Naive thymus-derived CD4-positive, alpha-beta T cell (primary cell): ENCODE results near the gene LCN10. TPM values are rescaled to one million over a fixed set of nuclear protein-coding genes. Genes with fewer than 3 reads are reported as not detected.

ENCODE experiments used
- ATAC-seq: fragments of 150-1000 bp; cut with Tn5 transposase; 2 replicates; pipeline ENCODE4 v1.10.0; 2021; ENCODE audit warnings: mild to moderate bottlenecking, moderate library complexity
- CTCF ChIA-PET: fragments of 350-600 bp; sonication (Branson Sonifier 250); formaldehyde crosslinking; loops from one replicate; lab custom pipeline; 2021; ENCODE audit warnings: antibody characterized with exemption; lab: Charles Lee
- POLR2A ChIA-PET: fragments of 350-600 bp; sonication (Branson Sonifier 250); formaldehyde crosslinking; loops from one replicate; lab custom pipeline; 2021; ENCODE audit warnings: antibody characterized with exemption, inconsistent platforms; lab: Charles Lee
- DNase-seq, 9 donors: peaks; one replicate each; pipeline versions ENCODE4 v3.0.0 to v3.0.0-alpha.2; 2020 to 2022; ENCODE audit warnings: mixed read lengths in 1 of 9
- H3K27ac ChIP-seq: one replicate; pipeline ENCODE4 v1.7.0; 2013; ENCODE audit warnings: mild to moderate bottlenecking, low read depth, low read length, moderate library complexity
- H3K27me3 ChIP-seq, 2 donors: one replicate each; pipeline ENCODE4 v1.7.0; 2013; ENCODE audit warnings: low read length in 2 of 2, mild to moderate bottlenecking in 2 of 2, moderate library complexity in 2 of 2; ENCODE audit not compliant: control insufficient read depth in 2 of 2, insufficient read depth in 2 of 2
- H3K36me3 ChIP-seq, 3 experiments: 1 replicate in 2 of 3; 2 replicates in 1 of 3; pipeline ENCODE4 v1.7.0; 2013; ENCODE audit warnings: low read length in 3 of 3, mild to moderate bottlenecking in 3 of 3, moderate library complexity in 1 of 3; ENCODE audit not compliant: insufficient read depth in 3 of 3, control insufficient read depth in 2 of 3
- H3K4me1 ChIP-seq, 2 donors: one replicate each; pipeline ENCODE4 v1.7.0; 2013; ENCODE audit warnings: low read length in 2 of 2, mild to moderate bottlenecking in 2 of 2, moderate library complexity in 1 of 2; ENCODE audit not compliant: control insufficient read depth in 2 of 2, insufficient read depth in 2 of 2
- H3K4me3 ChIP-seq: 2 replicates; pipeline ENCODE4 v1.7.0; 2013; ENCODE audit warnings: mild to moderate bottlenecking, low read length
- H3K9me3 ChIP-seq, 3 experiments: 1 replicate in 2 of 3; 2 replicates in 1 of 3; pipeline ENCODE4 v1.7.0; 2013; ENCODE audit warnings: low read length in 3 of 3; ENCODE audit not compliant: control insufficient read depth in 2 of 3
- H3K27ac Mint-ChIP-seq, 9 donors: one replicate each; pipeline ENCODE4 v1.8.0; 2020 to 2022; ENCODE audit warnings: mixed read lengths in 9 of 9, mild to moderate bottlenecking in 8 of 9, moderate library complexity in 5 of 9, inconsistent platforms in 2 of 9
- H3K27me3 Mint-ChIP-seq, 5 donors: one replicate each; pipeline ENCODE4 v1.8.0; 2021 to 2022; ENCODE audit warnings: mixed read lengths in 5 of 5, mild to moderate bottlenecking in 1 of 5
- H3K36me3 Mint-ChIP-seq, 5 donors: one replicate each; pipeline ENCODE4 v1.8.0; 2020 to 2022; ENCODE audit warnings: mixed read lengths in 5 of 5, mild to moderate bottlenecking in 3 of 5, inconsistent platforms in 1 of 5
- H3K4me1 Mint-ChIP-seq, 7 donors: one replicate each; pipeline ENCODE4 v1.8.0; 2020 to 2022; ENCODE audit warnings: mixed read lengths in 7 of 7, mild to moderate bottlenecking in 3 of 7, inconsistent platforms in 1 of 7
- H3K4me3 Mint-ChIP-seq, 10 donors: one replicate each; pipeline ENCODE4 v1.8.0; 2020 to 2022; ENCODE audit warnings: mild to moderate bottlenecking in 10 of 10, mixed read lengths in 10 of 10, moderate library complexity in 6 of 10, inconsistent platforms in 2 of 10
- H3K9me3 Mint-ChIP-seq, 11 donors: one replicate each; pipeline ENCODE4 v1.8.0; 2020 to 2022; ENCODE audit warnings: mixed read lengths in 11 of 11, mild to moderate bottlenecking in 4 of 11, inconsistent platforms in 1 of 11, moderate library complexity in 1 of 11
- intact Hi-C, 2 donors: fragments of 100-400 bp; cut with micrococcal nuclease; formaldehyde crosslinking; loops; one replicate each; pipeline ENCODE4 v1.15.1; 2023
- polyA plus RNA-seq, 2 donors: library from polyadenylated mRNA; unstranded; fragments of 300-500 nt; fragmentation: Illumina TruSeq; gene quantifications; one replicate each; pipeline ENCODE4 v1.2.3, GENCODE V29; 2021
- total RNA-seq, 6 experiments: library from RNA in 5 of 6; stranded (reverse) in 5 of 6; gene quantifications; 1 replicate in 5 of 6; 2 replicates in 1 of 6; pipeline ENCODE4 v1.2.3 and lab custom pipeline; 2021 to 2026

Gene LCN10
- total and polyA plus RNA-seq, 7 experiments from 2014 or later: 0.34 to 3.2 (median 1.1) TPM; not detected in 1

DNA sequence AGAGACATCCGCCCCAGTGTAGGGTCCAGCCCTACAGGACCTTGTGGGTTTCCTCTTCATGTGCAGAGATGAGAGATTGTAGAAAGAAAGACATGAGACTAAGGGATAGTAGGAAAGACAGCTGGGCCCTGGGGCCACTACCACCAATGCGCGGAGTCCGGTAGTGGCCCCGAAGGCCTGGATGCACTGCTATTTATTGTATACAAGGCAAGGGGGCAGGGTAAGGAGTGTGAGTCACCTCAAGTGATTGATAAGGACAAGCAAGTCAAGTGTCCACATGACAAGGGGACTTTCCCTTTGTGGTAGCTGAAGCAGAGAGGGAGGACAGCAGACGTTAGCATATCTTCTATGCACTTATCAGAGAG, 42.2 kb upstream of the LCN10 start:
- Histone ChIP-seq H3K9me3 (no peaks in the 10 kb centered on the region), H3K36me3 (no peaks in the 10 kb centered on the region), H3K27me3 (no peaks in the 10 kb centered on the region), H3K27ac (no peak overlapping the region), H3K4me1 (peaks cover 0 to under 1% of the 10 kb centered on the region in 2 donors), H3K4me3 (no peak overlapping the region)
- ChIA-PET POLR2A (no interaction called here), CTCF (interaction anchor here (0.6 to 6.3 kb wide), 2 partner anchors 250 to 455 kb away, joined by 6 to 49 read pairs; no protein-coding TSS in a partner anchor)
- DNase-seq: no peak
- H3K9me3 Mint-ChIP-seq: peaks cover 0 to 3% (median 0%) of the 10 kb centered on the region in 11 donors
- peak overlapping the region in 1 of 9 donors; percentile 7 for H3K27ac Mint-ChIP-seq
- H3K4me1 Mint-ChIP-seq: peaks cover 5 to 18% (median 8%) of the 10 kb centered on the region in 7 donors
- no peak overlapping the region for H3K4me3 Mint-ChIP-seq
- no peaks in the 10 kb centered on the region for H3K36me3 Mint-ChIP-seq
- H3K27me3 Mint-ChIP-seq: peaks cover 0 to 46% (median 0%) of the 10 kb centered on the region in 5 donors
- intact Hi-C loops: loop anchor here (1.0 to 10.0 kb wide), 4 partner anchors 14 to 300 kb away; no protein-coding TSS in a partner anchor
- peak; percentile 63 for ATAC-seq

DNA sequence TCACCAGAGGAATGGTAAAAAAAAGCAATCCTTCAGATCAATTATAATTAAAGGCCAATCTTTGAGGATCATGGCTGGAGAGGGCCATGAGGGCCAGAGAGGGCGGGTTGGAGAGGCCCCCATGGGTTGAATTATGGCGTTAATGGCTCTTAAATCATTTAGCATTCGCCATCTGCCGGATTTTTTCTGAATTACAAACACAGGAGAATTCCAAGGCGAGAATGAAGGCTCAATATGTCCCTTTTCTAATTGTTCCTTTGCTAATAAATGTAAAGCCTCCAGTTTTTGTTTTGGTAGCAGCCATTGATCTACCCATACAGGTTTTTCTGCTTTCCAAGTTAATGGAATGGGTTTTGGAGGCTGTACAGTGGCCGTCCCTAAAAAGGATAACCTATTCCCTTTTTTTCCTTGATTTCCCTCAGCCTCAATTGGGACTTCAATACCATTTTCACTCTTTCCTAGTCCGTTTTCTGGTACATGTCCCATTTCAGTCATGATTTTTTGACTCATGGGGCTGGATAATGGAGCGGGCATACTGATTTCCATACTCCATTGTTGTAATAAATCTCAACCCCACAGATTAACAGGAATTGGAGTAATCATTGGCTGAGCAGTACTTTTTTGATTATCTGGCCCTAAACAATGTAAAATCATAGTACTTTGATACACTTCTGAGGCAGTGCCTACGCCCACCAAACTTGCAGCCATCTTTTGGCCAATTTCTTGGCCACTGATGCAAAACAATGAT, 41.7 kb upstream of the LCN10 start:
- H3K27me3 Mint-ChIP-seq: peaks cover 0 to 50% (median 0%) of the 10 kb centered on the region in 5 donors
- no peak overlapping the region for H3K4me3 ChIP-seq
- ChIA-PET CTCF (interaction anchor here (0.8 to 1.4 kb wide), 2 partner anchors 12 to 245 kb away, joined by 3 read pairs; no protein-coding TSS in a partner anchor), POLR2A (no interaction called here)
- no peak overlapping the region for H3K27ac ChIP-seq
- intact Hi-C loops: loop anchor here (1.0 to 10.0 kb wide), 3 partner anchors 14 to 299 kb away; no protein-coding TSS in a partner anchor
- H3K27ac Mint-ChIP-seq: no peak overlapping the region
- no peaks in the 10 kb centered on the region for H3K4me1 ChIP-seq
- no peaks in the 10 kb centered on the region for H3K9me3 ChIP-seq
- peaks cover 0 to 3% (median 0%) of the 10 kb centered on the region in 11 donors for H3K9me3 Mint-ChIP-seq
- H3K36me3 Mint-ChIP-seq: no peaks in the 10 kb centered on the region
- H3K4me1 Mint-ChIP-seq: peaks cover 5 to 18% (median 8%) of the 10 kb centered on the region in 7 donors
- no peaks in the 10 kb centered on the region for H3K36me3 ChIP-seq
- no peak for DNase-seq
- no peaks in the 10 kb centered on the region for H3K27me3 ChIP-seq
- ATAC-seq: no peak
- no peak overlapping the region for H3K4me3 Mint-ChIP-seq

DNA sequence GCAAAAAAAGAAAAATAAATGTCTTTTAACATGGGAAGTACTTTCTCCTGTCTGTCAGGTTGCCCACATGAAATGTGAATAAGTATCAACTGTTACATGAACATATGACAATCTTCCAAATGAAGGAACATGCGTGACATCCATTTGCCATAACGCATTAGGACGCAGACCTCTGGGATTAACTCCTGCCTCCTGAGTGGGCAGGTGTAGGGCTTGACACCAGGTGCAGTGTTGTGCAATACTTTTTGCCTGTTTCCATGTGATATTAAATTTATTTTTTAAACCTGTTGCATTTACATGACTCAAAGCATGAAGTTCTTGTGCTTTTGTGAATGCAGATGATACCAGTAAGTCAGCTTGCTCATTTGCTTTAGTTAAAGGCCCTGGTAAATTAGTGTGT, 39.7 kb upstream of the LCN10 start:
- DNase-seq (no peak), ATAC-seq (no peak)
- intact Hi-C loops: loop anchor here in 1 of 2 donors (10.0 kb wide), 1 partner anchor 282 kb away; no protein-coding TSS in a partner anchor
- H3K36me3 ChIP-seq: no peaks in the 10 kb centered on the region
- H3K27ac ChIP-seq: no peak overlapping the region
- H3K4me1 ChIP-seq: no peaks in the 10 kb centered on the region
- no peaks in the 10 kb centered on the region for H3K9me3 ChIP-seq
- H3K4me1 Mint-ChIP-seq: peaks cover 0 to 6% (median 1%) of the 10 kb centered on the region in 7 donors
- no peak overlapping the region for H3K4me3 ChIP-seq
- H3K27me3 ChIP-seq: no peaks in the 10 kb centered on the region
- no peak overlapping the region for H3K27ac Mint-ChIP-seq
- H3K27me3 Mint-ChIP-seq: peaks cover 0 to 63% (median 10%) of the 10 kb centered on the region in 5 donors
- H3K36me3 Mint-ChIP-seq: no peaks in the 10 kb centered on the region
- peaks cover 0 to 4% (median 0%) of the 10 kb centered on the region in 11 donors for H3K9me3 Mint-ChIP-seq
- H3K4me3 Mint-ChIP-seq: no peak overlapping the region
- ChIA-PET POLR2A (no interaction called here), CTCF (no interaction called here)

DNA sequence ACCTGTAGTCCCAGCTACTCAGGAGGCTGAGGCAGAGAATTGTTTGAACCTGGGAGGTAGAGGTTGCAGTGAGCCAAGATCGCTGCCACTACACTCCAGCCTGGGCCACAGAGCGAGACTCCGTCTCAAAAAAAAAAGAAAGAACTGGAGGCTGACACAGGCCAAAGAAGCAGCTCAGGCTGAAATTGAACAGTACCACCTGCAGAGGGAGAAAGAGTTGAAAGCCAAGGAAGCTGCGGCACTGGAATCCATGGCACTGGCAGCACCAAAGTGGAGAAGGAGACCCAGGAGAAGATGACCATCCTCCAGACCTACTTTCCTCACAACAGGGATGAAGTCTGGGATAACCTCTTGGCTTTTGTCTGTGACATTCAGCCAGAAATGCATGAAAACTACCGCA, 37.1 kb upstream of the LCN10 start:
- H3K27me3 Mint-ChIP-seq: peaks cover 5 to 50% (median 13%) of the 10 kb centered on the region in 5 donors
- H3K4me3 Mint-ChIP-seq: no peak overlapping the region
- H3K36me3 Mint-ChIP-seq: no peaks in the 10 kb centered on the region
- H3K4me1 Mint-ChIP-seq: peaks cover 0 to 6% (median 0%) of the 10 kb centered on the region in 7 donors
- DNase-seq (no peak), ATAC-seq (no peak)
- Histone ChIP-seq H3K27me3 (no peaks in the 10 kb centered on the region), H3K36me3 (no peaks in the 10 kb centered on the region), H3K4me3 (no peak overlapping the region), H3K27ac (no peak overlapping the region), H3K4me1 (no peaks in the 10 kb centered on the region), H3K9me3 (no peaks in the 10 kb centered on the region)
- POLR2A ChIA-PET: interaction anchor here (1.3 kb wide), 1 partner anchor 52 kb away, joined by 3 read pairs; no protein-coding TSS in a partner anchor
- peaks cover 0 to 4% (median 0%) of the 10 kb centered on the region in 11 donors for H3K9me3 Mint-ChIP-seq
- H3K27ac Mint-ChIP-seq: no peak overlapping the region
- intact Hi-C loops: loop anchor here in 1 of 2 donors (10.0 kb wide), 1 partner anchor 285 kb away; no protein-coding TSS in a partner anchor
- CTCF ChIA-PET: interaction anchor here (0.7 kb wide), 1 partner anchor 280 kb away, joined by 3 read pairs; no protein-coding TSS in a partner anchor

DNA sequence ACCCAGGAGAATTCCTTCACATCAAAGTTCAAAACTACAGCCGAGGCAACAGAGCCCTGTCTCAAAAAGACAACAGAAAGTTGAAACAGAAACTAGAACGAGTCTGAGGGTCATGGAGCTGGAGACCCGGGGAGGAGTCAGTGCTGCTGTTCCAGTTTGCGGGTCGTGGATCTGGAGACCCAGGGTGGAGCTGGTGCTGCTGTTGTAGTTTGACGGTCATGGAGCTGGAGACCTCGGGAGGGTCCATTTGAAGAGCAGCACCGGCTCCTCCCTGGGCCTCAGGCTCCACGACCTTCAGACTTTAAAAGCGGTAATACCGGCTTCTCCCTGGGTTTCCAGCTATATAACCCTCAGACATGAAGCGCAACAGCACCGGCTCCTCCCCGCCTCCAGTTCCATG, 34.6 kb upstream of the LCN10 start:
- no peak overlapping the region for H3K27ac ChIP-seq
- no peaks in the 10 kb centered on the region for H3K4me1 ChIP-seq
- intact Hi-C loops: no loop called here
- Mint-ChIP-seq H3K4me1 (peaks cover 0 to 11% (median 1%) of the 10 kb centered on the region in 7 donors), H3K4me3 (no peak overlapping the region), H3K27ac (no peak overlapping the region), H3K36me3 (peaks cover 0 to 5% (median 0%) of the 10 kb centered on the region in 5 donors), H3K9me3 (peaks cover 0 to 11% (median 5%) of the 10 kb centered on the region in 11 donors), H3K27me3 (peaks cover 10 to 40% (median 13%) of the 10 kb centered on the region in 5 donors)
- no peak overlapping the region for H3K4me3 ChIP-seq
- H3K27me3 ChIP-seq: no peaks in the 10 kb centered on the region
- H3K36me3 ChIP-seq: no peaks in the 10 kb centered on the region
- CTCF ChIA-PET: interaction anchor here (1.2 to 2.6 kb wide), 2 partner anchors 10 to 86 kb away, joined by 5 to 12 read pairs; no protein-coding TSS in a partner anchor
- DNase-seq (no peak), ATAC-seq (no peak)
- peaks cover 0 to 10% (median 0%) of the 10 kb centered on the region in 3 experiments for H3K9me3 ChIP-seq
- POLR2A ChIA-PET: interaction anchor here (0.9 kb wide), 1 partner anchor 464 kb away, joined by 4 read pairs; the partner anchor contains the start of gene TUBB4B

DNA sequence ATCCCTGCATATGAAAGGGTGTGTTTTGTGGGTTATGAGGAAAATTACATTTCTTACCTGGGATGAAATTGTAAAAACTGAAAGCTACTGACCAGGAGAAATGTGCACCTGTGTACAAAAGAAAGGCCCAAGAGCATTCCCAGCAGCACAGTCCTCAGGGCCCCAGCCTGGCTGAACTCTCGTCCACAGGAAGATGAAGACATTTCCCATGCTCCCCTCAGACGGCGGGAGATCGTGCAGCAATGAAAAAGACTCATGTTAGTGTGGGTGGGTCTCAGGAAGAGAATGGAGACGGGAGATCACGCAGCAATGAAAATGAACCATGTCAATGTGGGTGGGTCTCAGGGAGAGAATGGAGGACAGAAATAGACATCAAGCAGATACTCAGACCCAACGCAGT, 34.2 kb upstream of the LCN10 start:
- H3K27me3 Mint-ChIP-seq: peaks cover 10 to 35% (median 13%) of the 10 kb centered on the region in 5 donors
- POLR2A ChIA-PET: interaction anchor here (0.7 kb wide), 2 partner anchors 24 to 577 kb away, joined by 3 to 9 read pairs; no protein-coding TSS in a partner anchor
- DNase-seq (no peak), ATAC-seq (no peak)
- intact Hi-C loops: no loop called here
- Histone ChIP-seq H3K9me3 (peaks cover 0 to 10% (median 0%) of the 10 kb centered on the region in 3 experiments), H3K27me3 (no peaks in the 10 kb centered on the region), H3K4me3 (no peak overlapping the region), H3K4me1 (no peaks in the 10 kb centered on the region), H3K36me3 (no peaks in the 10 kb centered on the region), H3K27ac (no peak overlapping the region)
- peaks cover 0 to 5% (median 0%) of the 10 kb centered on the region in 5 donors for H3K36me3 Mint-ChIP-seq
- peaks cover 0 to 11% (median 5%) of the 10 kb centered on the region in 11 donors for H3K9me3 Mint-ChIP-seq
- CTCF ChIA-PET: interaction anchor here (1.2 to 2.6 kb wide), 2 partner anchors 11 to 86 kb away, joined by 5 to 12 read pairs; no protein-coding TSS in a partner anchor
- H3K27ac Mint-ChIP-seq: peak overlapping the region in 1 of 9 donors; percentile 7
- no peak overlapping the region for H3K4me3 Mint-ChIP-seq
- H3K4me1 Mint-ChIP-seq: peaks cover 0 to 11% (median 1%) of the 10 kb centered on the region in 7 donors
